Stomach (tissue), 9 donors: ENCODE data around the gene AKR1B15. TPM values are rescaled to one million over a fixed set of nuclear protein-coding genes. Genes with fewer than 3 reads are reported as not detected.
A peak's percentile ranks its signal among the peaks of the same experiment; 100 is the strongest.
"Not testable (repeated sequence)": the region's sequence is repeated elsewhere in the genome, so short reads cannot be mapped to it uniquely, and the experiment has no call there.

Source experiments
- DNase-seq, 2 donors: peaks; one replicate each; pipeline versions ENCODE4 v3.0.0 to v3.0.0-alpha.2; 2013 to 2019
- H3K27ac ChIP-seq, 5 donors: fragments of 200-600 bp in 4 of 5; sonication (generic) in 4 of 5; one replicate each; pipeline ENCODE4 v1.5.1; 2013 to 2019; ENCODE audit warnings: mild to moderate bottlenecking in 1 of 5, moderate library complexity in 1 of 5
- H3K27me3 ChIP-seq, 3 donors: fragments of 200-600 bp; sonication (generic); one replicate each; pipeline ENCODE4 v1.5.1; 2017 to 2019; ENCODE audit warnings: mixed run types in 1 of 3
- H3K36me3 ChIP-seq, 4 donors: fragments of 200-600 bp; sonication (generic); 1 replicate in 3 of 4; 2 replicates in 1 of 4; pipeline ENCODE4 v1.5.1; 2016 to 2019
- H3K4me1 ChIP-seq, 4 donors: fragments of 200-600 bp; sonication (generic); one replicate each; pipeline ENCODE4 v1.5.1; 2016 to 2019
- H3K4me3 ChIP-seq, 4 donors: fragments of 200-600 bp; sonication (generic) in 3 of 4; one replicate each; pipeline ENCODE4 v1.5.1; 2016 to 2019; ENCODE audit warnings: mild to moderate bottlenecking in 1 of 4
- H3K9me3 ChIP-seq, 4 donors: fragments of 200-600 bp; sonication (generic); one replicate each; pipeline ENCODE4 v1.5.1; 2016 to 2019
- CTCF ChIP-seq, 7 experiments: fragments of 450-650 bp in 4 of 7; fragments of 200-600 bp in 3 of 7; sonication (generic) in 3 of 7; IDR thresholded peaks; one replicate each; pipeline ENCODE4 v1.5.1; 2016 to 2019; ENCODE audit warnings: antibody characterized with exemption in 7 of 7, control low read depth in 2 of 7, mild to moderate bottlenecking in 1 of 7
- EP300 ChIP-seq: sonication (generic); formaldehyde crosslinking; IDR thresholded peaks from one replicate; pipeline ENCODE4 v1.6.1; 2017; ENCODE audit warnings: antibody characterized with exemption
- POLR2A ChIP-seq, 4 donors: fragments of 450-650 bp; IDR thresholded peaks; one replicate each; pipeline ENCODE4 v1.6.1; 2016; ENCODE audit warnings: antibody characterized with exemption in 4 of 4, control low read depth in 2 of 4, mild to moderate bottlenecking in 1 of 4, moderate library complexity in 1 of 4
- POLR2AphosphoS5 ChIP-seq, 3 donors: sonication (generic); formaldehyde crosslinking; IDR thresholded peaks; one replicate each; pipeline ENCODE4 v1.6.1; 2016; ENCODE audit warnings: antibody characterized with exemption in 3 of 3
- WGBS, 5 donors: extraction: QIAGEN DNeasy Blood & Tissue Kit in 3 of 5; methylation state at CpG; one replicate each; pipeline versions ENCODE4 v1.1.5 to v1.1.7; 2013 to 2018; 5-methylcytosine and 5-hydroxymethylcytosine counted together
- intact Hi-C: fragments of 100-400 bp; cut with DNase I; formaldehyde crosslinking; loops from one replicate; pipeline ENCODE4 v1.15.1; 2023; ENCODE audit warnings: low total_unique reads
- polyA plus RNA-seq, 3 donors: library from polyadenylated mRNA; stranded (reverse); fragments of 200-250 nt; gene quantifications; one replicate each; pipeline ENCODE4 v1.2.3, GENCODE V29; 2013
- total RNA-seq, 5 donors: library from RNA; depleted of rRNA; stranded (reverse); fragments of >200 nt; gene quantifications; one replicate each; pipeline versions ENCODE4 v1.1.0 to v1.2.3, GENCODE V29; 2014 to 2016
- donor health status: healthy with polysubstance abuse.
- donor health status: Bipolar disorder and iron deficiency.
- donor health status: healthy.

AKR1B15 gene
- total and polyA plus RNA-seq, 8 donors, result 0.08 to 1.8 (median 0.72) TPM; not detected in 5

GRCh38 chr7:134562136-134562535 is 13.2 kb downstream of the AKR1B15 start:
- 72 to 84% (median 77%) methylated on average over 6 of the region's 6 CpGs for WGBS, 5 donors
- H3K27ac ChIP-seq, result no peak overlapping the region
- H3K9me3 ChIP-seq, result no peaks in the 10 kb centered on the region
- no peaks in the 10 kb centered on the region for H3K27me3 ChIP-seq
- intact Hi-C loops, result no loop called here
- no peak for DNase-seq
- TF ChIP-seq POLR2A (IDR thresholded peaks at IDR 0.05) (no peak), EP300 (no peak), POLR2AphosphoS5 (IDR thresholded peaks at IDR 0.05) (no peak), CTCF (IDR thresholded peaks at IDR 0.05) (no peak)
- no peak overlapping the region for H3K4me3 ChIP-seq
- no peaks in the 10 kb centered on the region for H3K36me3 ChIP-seq
- peaks cover 0 to 14% (median 9%) of the 10 kb centered on the region in 4 donors for H3K4me1 ChIP-seq

GRCh38 chr7:134563398-134563749 is 14.5 kb downstream of the AKR1B15 start:
- H3K27me3 ChIP-seq, H3K36me3 ChIP-seq, DNase-seq, H3K4me3 ChIP-seq, H3K9me3 ChIP-seq, intact Hi-C loops: not testable (repeated sequence)
- peak overlapping the region in 1 of 5 donors; percentile 11 for H3K27ac ChIP-seq
- H3K4me1 ChIP-seq, result peaks cover 0 to 14% (median 9%) of the 10 kb centered on the region in 4 donors
- WGBS, 5 donors, result 62 to 73% (median 70%) methylated on average over 2 of the region's 2 CpGs

DNA sequence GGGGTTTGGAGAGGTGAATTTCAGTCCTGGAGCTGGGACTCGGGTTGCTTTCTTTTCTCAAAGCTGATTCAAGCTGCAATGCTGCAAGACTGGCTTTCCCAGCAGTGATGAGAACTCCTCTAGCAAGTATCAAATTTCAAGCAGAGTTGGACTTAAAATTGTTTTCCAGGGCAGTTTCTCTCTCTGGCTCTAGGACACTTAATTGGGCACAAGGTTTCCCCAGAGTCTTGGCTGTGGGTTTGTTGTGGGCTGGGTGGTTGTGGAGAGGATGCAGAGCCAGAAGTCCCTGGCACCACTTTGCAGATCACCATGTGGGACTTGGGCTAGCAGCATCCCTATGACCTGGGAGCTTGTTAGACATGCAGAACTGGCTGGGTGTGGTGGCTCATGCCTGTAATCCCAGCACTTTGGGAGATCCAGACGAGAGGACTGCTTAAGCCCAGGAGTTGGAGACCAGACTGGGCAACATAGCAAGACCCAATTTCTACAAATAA is 16.8 kb downstream of the AKR1B15 start:
- Histone ChIP-seq H3K36me3 (no peaks in the 10 kb centered on the region), H3K4me1 (peaks cover 0 to 14% (median 9%) of the 10 kb centered on the region in 4 donors), H3K4me3 (no peak overlapping the region), H3K27me3 (no peaks in the 10 kb centered on the region), H3K9me3 (peaks cover 0 to 11% (median 8%) of the 10 kb centered on the region in 4 donors), H3K27ac (no peak overlapping the region)
- DNase-seq, result peak in 1 of 2 donors; percentile 30
- no peak for TF ChIP-seq POLR2A (IDR thresholded peaks at IDR 0.05)
- intact Hi-C loops, result no loop called here
- 34 to 63% (median 57%) methylated on average over 2 of the region's 2 CpGs for WGBS, 5 donors

DNA sequence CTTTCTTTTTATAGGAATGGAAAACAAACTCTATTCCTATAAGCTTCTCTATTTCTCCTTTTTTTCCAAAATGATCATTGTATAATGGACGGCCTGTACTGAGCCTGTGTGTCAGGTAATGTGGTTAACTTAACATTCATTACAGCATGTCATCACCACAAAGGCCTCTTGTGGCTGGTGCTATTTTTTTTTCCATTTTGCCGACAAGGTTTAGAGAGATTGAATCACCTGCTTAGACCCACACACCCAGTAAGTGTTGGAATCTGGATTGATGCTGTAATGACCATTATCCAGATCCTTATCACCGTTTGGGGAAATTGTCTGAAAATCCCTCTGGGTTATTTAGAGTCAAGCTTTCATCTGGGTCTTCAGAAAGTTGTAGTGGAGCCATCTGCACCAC is 18.5 kb downstream of the AKR1B15 start:
- H3K27me3 ChIP-seq, result no peaks in the 10 kb centered on the region
- H3K27ac ChIP-seq, result no peak overlapping the region
- WGBS, 5 donors, result 76 to 85% (median 80%) methylated on average over 3 of the region's 3 CpGs
- H3K4me1 ChIP-seq, result peaks cover 0 to 14% (median 9%) of the 10 kb centered on the region in 4 donors
- DNase-seq, result no peak
- H3K36me3 ChIP-seq, result no peaks in the 10 kb centered on the region
- intact Hi-C loops, result no loop called here
- H3K4me3 ChIP-seq, result no peak overlapping the region
- peaks cover 0 to 12% (median 8%) of the 10 kb centered on the region in 4 donors for H3K9me3 ChIP-seq
- TF ChIP-seq POLR2AphosphoS5 (IDR thresholded peaks at IDR 0.05) (no peak), POLR2A (IDR thresholded peaks at IDR 0.05) (no peak), CTCF (IDR thresholded peaks at IDR 0.05) (no peak), EP300 (no peak)

- WGBS, 5 donors, result 88 to 96% (median 93%) methylated on average over 9 of the region's 9 CpGs
- H3K4me3 ChIP-seq, H3K4me1 ChIP-seq, H3K36me3 ChIP-seq, H3K27ac ChIP-seq, intact Hi-C loops, DNase-seq, H3K27me3 ChIP-seq: not testable (repeated sequence)
- peaks cover 0 to 12% (median 8%) of the 10 kb centered on the region in 4 donors for H3K9me3 ChIP-seq
Measured at GRCh38 chr7:134569962-134570361, 21.1 kb downstream of the AKR1B15 start.

DNA sequence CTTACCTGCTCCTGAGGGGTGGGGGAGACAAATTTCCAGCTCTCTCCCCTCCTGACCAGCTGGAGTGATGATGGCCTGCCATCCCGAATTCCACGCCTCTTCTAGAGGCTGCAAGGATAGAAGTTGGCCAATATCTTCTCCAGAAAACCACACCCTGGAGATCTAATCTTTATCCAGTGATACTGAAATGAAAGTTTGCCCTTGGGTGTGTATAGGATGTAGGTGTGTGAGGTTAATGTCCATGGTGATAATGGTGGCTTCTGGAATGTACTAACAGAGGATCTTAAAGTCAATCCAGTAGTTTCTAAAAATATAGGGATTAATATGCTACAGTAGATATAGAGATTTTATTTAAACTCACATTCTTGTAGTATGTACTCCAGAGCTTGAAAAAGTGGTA is 22.2 kb downstream of the AKR1B15 start:
- Histone ChIP-seq H3K4me3 (no peak overlapping the region), H3K9me3 (peaks cover 0 to 12% (median 8%) of the 10 kb centered on the region in 4 donors), H3K36me3 (no peaks in the 10 kb centered on the region), H3K27me3 (no peaks in the 10 kb centered on the region), H3K4me1 (no peaks in the 10 kb centered on the region), H3K27ac (no peak overlapping the region)
- intact Hi-C loops, result no loop called here
- no peak for DNase-seq
- no peak for TF ChIP-seq CTCF (IDR thresholded peaks at IDR 0.05)
- TF ChIP-seq POLR2AphosphoS5 (IDR thresholded peaks at IDR 0.05), result no peak
- no peak for TF ChIP-seq POLR2A (IDR thresholded peaks at IDR 0.05)
- WGBS, 5 donors, result 73 to 91% (median 83%) methylated on average over 2 of the region's 2 CpGs
